HFFc6 (cell line): ENCODE data around the gene PTPRC. TPM values are rescaled to one million over a fixed set of nuclear protein-coding genes. Genes with fewer than 3 reads are reported as not detected.

Experiments
- DNase-seq: peaks from one replicate; pipeline ENCODE4 v3.0.0-alpha.2; 2018
- H3K27ac Mint-ChIP-seq: 2 replicates; pipeline ENCODE4 v1.8.0; 2020; ENCODE audit warnings: mild to moderate bottlenecking, mixed read lengths
- H3K27me3 Mint-ChIP-seq: 2 replicates; pipeline ENCODE4 v1.8.0; 2021; ENCODE audit warnings: mild to moderate bottlenecking, moderate library complexity, mixed read lengths; ENCODE audit not compliant: insufficient read depth
- H3K36me3 Mint-ChIP-seq: 2 replicates; pipeline ENCODE4 v1.8.0; 2021; ENCODE audit warnings: low read depth, mixed read lengths
- H3K4me1 Mint-ChIP-seq: 2 replicates; pipeline ENCODE4 v1.8.0; 2020; ENCODE audit warnings: low read depth, mixed read lengths
- H3K4me3 Mint-ChIP-seq: 2 replicates; pipeline ENCODE4 v1.8.0; 2020; ENCODE audit warnings: mild to moderate bottlenecking, moderate library complexity, mixed read lengths
- H3K9me3 Mint-ChIP-seq: 2 replicates; pipeline ENCODE4 v1.8.0; 2020; ENCODE audit warnings: mild to moderate bottlenecking, mixed read lengths
- CTCF ChIP-seq: fragments of 200-600 bp; sonication (generic); IDR thresholded peaks from 2 replicates; pipeline ENCODE4 v1.5.0; 2021; ENCODE audit warnings: antibody characterized with exemption, mild to moderate bottlenecking
- total RNA-seq, 6 experiments: library from RNA; stranded (reverse); fragmentation: NEBNext Ultra II Directional; extraction: Animal tissue kit (Norgen Biotek cat#: 25700); gene quantifications; 2 replicates in 1 of 6; 3 replicates in 5 of 6; pipeline ENCODE4 v1.2.3, GENCODE V29; 2021

PTPRC gene
- total RNA-seq, 6 experiments from 2014 or later: 0.19 to 0.96 (median 0.79) TPM

GRCh38 chr1:198639671-198640143 lies 867 bp downstream of the PTPRC start:
- TF ChIP-seq CTCF: no peak
- Mint-ChIP-seq H3K27me3 (no peaks in the 10 kb centered on the region), H3K36me3 (peaks cover under 1% of the 10 kb centered on the region; the same call in 1 of the 2 replicates), H3K4me1 (peaks cover 19% of the 10 kb centered on the region), H3K9me3 (no peaks in the 10 kb centered on the region), H3K4me3 (no peak overlapping the region), H3K27ac (no peak overlapping the region)
- DNase-seq: no peak

GRCh38 chr1:198640174-198640573 lies 1.3 kb downstream of the PTPRC start:
- peaks cover 19% of the 10 kb centered on the region for H3K4me1 Mint-ChIP-seq
- H3K27ac Mint-ChIP-seq: no peak overlapping the region
- DNase-seq: no peak
- H3K36me3 Mint-ChIP-seq: no peaks in the 10 kb centered on the region
- no peak overlapping the region for H3K4me3 Mint-ChIP-seq
- no peaks in the 10 kb centered on the region for H3K9me3 Mint-ChIP-seq
- TF ChIP-seq CTCF: no peak
- no peaks in the 10 kb centered on the region for H3K27me3 Mint-ChIP-seq

- Mint-ChIP-seq H3K36me3 (no peaks in the 10 kb centered on the region), H3K9me3 (no peaks in the 10 kb centered on the region), H3K27me3 (no peaks in the 10 kb centered on the region), H3K4me1 (peaks cover 19% of the 10 kb centered on the region), H3K4me3 (no peak overlapping the region), H3K27ac (peak overlapping the region; percentile 72)
- DNase-seq: no peak
- no peak for TF ChIP-seq CTCF
Measured at GRCh38 chr1:198641501-198641900, 2.7 kb downstream of the PTPRC start.

GRCh38 chr1:198641966-198642668 lies 3.3 kb downstream of the PTPRC start:
- Mint-ChIP-seq H3K4me3 (no peak overlapping the region), H3K9me3 (no peaks in the 10 kb centered on the region), H3K36me3 (peaks cover 5% of the 10 kb centered on the region), H3K4me1 (peaks cover 19% of the 10 kb centered on the region), H3K27me3 (no peaks in the 10 kb centered on the region), H3K27ac (no peak overlapping the region)
- no peak for DNase-seq
- TF ChIP-seq CTCF: no peak

GRCh38 chr1:198642983-198643382 lies 4.1 kb downstream of the PTPRC start:
- DNase-seq: no peak
- Mint-ChIP-seq H3K4me1 (peaks cover 20% of the 10 kb centered on the region), H3K9me3 (no peaks in the 10 kb centered on the region), H3K36me3 (peaks cover 7% of the 10 kb centered on the region), H3K27ac (no peak overlapping the region; the same call in 1 of the 2 replicates), H3K27me3 (no peaks in the 10 kb centered on the region), H3K4me3 (no peak overlapping the region)
- no peak for TF ChIP-seq CTCF
